ENCODE data around the gene RNFT2.

- TF ChIP-seq EZH2 (IDR thresholded peaks at IDR 0.05; ENCODE audit: low read depth) (no peak), CTCF (conservative IDR thresholded peaks at IDR 0.05) (no peak)
These were observed 46.9 kb upstream of the RNFT2 start for GRCh38 chr12:116691205-116691604.
